Epithelial cell of proximal tubule (primary cell): ENCODE data around the gene CFAP58. TPM values are rescaled to one million over a fixed set of nuclear protein-coding genes. Genes with fewer than 3 reads are reported as not detected.

Experiments used
- DNase-seq: peaks from one replicate; pipeline ENCODE4 v3.0.0-alpha.2; 2011; ENCODE audit warnings: low read depth
- H3K4me3 ChIP-seq: 2 replicates; pipeline ENCODE4 v1.5.1; 2011; ENCODE audit warnings: low read depth, mild to moderate bottlenecking, low read length
- CTCF ChIP-seq: conservative IDR thresholded peaks from 2 replicates; pipeline ENCODE4 v1.5.1; 2012; ENCODE audit warnings: low read depth, mild to moderate bottlenecking, low read length
- total RNA-seq: library from RNA; depleted of rRNA; stranded (reverse); fragments of >200 nt; gene quantifications from 2 replicates; pipeline ENCODE4 v1.2.3, GENCODE V29; 2015

Gene CFAP58
- total RNA-seq, 1 donor from 2014 or later = 0.23 TPM

- TF ChIP-seq CTCF = no peak
- H3K4me3 ChIP-seq = no peak overlapping the region
- no peak for DNase-seq
Measured at GRCh38 chr10:104417637-104418292, 64.1 kb downstream of the CFAP58 start.

GRCh38 chr10:104424719-104425118 is 71.1 kb downstream of the CFAP58 start:
- TF ChIP-seq CTCF = no peak

GRCh38 chr10:104427989-104428388 is 74.4 kb downstream of the CFAP58 start:
- H3K4me3 ChIP-seq = no peak overlapping the region
- no peak for TF ChIP-seq CTCF
- no peak for DNase-seq

More at GRCh38 chr10:104424719-104425118, 71.1 kb downstream of the CFAP58 start:
- DNase-seq = no peak
- no peak overlapping the region for H3K4me3 ChIP-seq

GRCh38 chr10:104429846-104430245 is 76.2 kb downstream of the CFAP58 start:
- TF ChIP-seq CTCF = no peak
- no peak for DNase-seq
- no peak overlapping the region for H3K4me3 ChIP-seq

- DNase-seq = no peak
- no peak overlapping the region for H3K4me3 ChIP-seq
- no peak for TF ChIP-seq CTCF
Measured at GRCh38 chr10:104430360-104430759, 76.7 kb downstream of the CFAP58 start.

GRCh38 chr10:104433669-104434068 is 80.0 kb downstream of the CFAP58 start:
- no peak for TF ChIP-seq CTCF
- DNase-seq = no peak
- H3K4me3 ChIP-seq = no peak overlapping the region

GRCh38 chr10:104434601-104435000 is 81.0 kb downstream of the CFAP58 start:
- TF ChIP-seq CTCF = no peak
- DNase-seq = no peak
- H3K4me3 ChIP-seq = no peak overlapping the region
